HUDEP-2 (cell line): Measurements from ENCODE around the gene TFB2M.
"Not testable (repeated sequence)": the region's sequence is repeated elsewhere in the genome, so short reads cannot be mapped to it uniquely, and the experiment has no call there.

ENCODE experiments used
- DNase-seq, 76 experiments: peaks; one replicate each; lab custom pipeline; 2025; ENCODE audit not compliant: unreplicated experiment in 76 of 76; lab: John Stamatoyannopoulos, UW

Gene TFB2M, protein sequence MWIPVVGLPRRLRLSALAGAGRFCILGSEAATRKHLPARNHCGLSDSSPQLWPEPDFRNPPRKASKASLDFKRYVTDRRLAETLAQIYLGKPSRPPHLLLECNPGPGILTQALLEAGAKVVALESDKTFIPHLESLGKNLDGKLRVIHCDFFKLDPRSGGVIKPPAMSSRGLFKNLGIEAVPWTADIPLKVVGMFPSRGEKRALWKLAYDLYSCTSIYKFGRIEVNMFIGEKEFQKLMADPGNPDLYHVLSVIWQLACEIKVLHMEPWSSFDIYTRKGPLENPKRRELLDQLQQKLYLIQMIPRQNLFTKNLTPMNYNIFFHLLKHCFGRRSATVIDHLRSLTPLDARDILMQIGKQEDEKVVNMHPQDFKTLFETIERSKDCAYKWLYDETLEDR

DNA sequence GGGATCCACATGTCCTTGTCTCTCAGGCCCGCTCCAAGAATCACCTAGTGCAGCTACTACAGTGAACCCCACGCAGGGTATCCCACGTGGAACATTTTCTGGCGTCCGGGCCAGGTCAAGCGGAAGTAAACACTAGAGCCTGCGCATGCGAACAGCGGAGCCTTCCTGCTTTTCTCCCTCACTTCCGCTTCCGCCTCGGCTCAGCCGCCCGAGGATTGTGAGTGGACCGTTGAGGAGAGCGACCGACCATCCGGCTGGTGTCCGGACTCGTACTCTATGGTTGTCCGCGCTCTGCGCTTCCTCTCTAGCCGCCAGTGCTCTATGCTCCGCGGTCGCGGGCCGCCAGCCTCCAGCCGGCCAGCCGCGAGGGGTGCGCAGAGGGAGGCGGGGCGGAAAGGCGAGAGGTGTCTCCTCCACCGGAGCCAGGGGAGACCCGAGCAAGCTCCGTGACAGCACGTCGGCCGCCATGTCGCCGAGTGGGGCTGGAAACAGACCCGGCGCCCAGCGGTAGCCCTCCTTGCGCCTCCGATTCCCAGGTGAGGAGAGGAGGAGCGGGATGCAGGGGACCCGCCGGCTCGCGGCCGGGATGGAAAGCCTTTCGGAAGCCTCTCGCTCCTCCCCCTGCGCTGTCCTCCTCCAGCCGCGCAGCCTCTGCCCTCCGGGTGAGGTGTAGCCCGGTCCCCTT lies at the start of gene TFB2M, which contains the start of gene CNST:
Gene TFB2M (minus strand): TSS at position 134 of the 685 bp plus-strand sequence. CDS start 123 bp downstream, at position 11.
Gene CNST (plus strand): TSS at position 329 of the 685 bp plus-strand sequence. CDS start 25,107 bp downstream, outside the sequence.
- DNase-seq, result peak in 75 of 76 experiments; percentile 65 to 99 (median 96)

DNA sequence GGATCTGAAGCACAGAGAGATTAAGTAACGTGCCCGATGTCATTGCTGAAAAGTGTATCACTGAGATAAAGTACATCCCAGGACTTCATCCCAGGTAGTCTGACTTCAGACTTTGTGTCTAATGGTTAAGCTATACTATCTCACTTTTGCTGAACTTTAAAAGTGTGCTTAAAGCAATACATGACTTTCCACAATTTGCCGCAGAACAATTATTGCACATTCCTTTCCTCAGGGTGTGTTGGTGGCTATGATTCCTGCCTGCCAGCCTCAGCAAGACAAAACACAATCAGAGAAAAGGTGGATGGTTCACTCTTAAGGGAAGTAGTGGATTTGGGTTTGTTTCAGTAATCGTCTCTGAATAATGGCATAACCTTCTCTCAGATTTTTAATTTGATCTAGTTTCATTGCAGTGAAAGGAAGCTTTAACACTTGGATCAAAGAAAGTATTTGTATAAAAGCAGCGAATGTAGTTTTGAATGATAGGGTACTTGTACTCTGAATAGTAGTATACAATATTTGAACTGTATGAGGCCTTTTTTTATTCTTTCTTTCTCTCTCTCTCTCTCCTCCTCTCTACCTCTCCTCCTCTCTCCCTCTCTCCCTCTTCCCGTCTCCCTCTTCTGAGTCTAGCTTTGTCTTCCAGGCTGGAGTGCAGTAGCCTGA lies 47.2 kb upstream of the TFB2M start:
- DNase-seq, result no peak

DNA sequence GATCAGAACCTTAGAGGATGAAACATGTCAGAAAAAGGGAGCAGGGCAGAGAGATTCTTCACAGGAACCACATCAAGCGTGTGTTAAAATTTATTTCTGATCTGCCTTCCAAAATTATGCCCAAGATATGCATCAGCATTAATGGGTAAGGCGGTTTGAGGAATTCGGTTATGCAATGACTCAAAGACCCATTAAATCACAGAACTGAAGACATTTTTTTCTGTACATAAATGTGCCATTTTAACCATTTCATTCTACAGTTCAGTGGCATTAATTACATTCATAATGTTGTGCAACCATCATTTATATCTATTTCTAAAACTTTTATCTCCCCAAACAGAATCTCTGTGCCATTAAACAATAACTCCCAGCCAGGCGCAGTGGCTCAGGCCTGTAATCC lies 43.6 kb upstream of the TFB2M start:
- DNase-seq, result no peak

DNA sequence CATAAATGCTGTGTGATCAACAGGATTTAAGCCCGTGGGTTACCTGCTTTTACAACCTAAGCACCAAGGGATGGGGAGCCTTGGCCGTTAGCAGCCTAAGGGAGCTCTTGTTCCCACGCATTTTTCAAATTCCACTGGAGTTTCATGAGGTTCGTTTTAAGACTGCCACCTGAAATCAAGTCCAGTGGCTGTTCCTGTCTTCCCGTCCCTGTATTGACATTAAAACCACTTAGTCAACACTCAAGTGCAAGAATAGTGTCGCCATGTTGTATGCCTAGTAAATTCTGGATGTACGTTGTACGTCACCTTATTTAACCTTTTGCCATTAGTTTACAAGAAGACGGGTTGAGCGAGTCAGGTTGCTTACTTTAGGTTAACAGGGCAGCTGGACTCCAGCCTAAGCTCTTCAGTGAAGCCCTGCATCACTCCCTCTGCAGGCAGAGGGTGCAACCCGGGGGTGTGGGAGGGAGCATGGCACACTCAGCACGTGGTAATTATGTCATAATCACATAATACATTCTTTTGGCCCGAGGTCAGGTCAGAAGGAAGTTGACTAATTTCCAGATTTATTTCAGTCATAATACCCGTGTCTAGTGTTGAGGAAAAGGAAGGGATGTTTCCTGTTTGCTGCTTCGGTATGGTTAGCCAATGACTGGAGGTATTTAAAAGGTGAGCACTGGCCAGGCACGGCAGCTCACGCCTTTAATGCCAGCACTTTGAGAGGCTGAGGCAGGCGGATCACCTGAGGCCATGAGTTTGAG lies 42.7 kb upstream of the TFB2M start:
- DNase-seq, result peak in 24 of 76 experiments; percentile 1 to 35 (median 14)

DNA sequence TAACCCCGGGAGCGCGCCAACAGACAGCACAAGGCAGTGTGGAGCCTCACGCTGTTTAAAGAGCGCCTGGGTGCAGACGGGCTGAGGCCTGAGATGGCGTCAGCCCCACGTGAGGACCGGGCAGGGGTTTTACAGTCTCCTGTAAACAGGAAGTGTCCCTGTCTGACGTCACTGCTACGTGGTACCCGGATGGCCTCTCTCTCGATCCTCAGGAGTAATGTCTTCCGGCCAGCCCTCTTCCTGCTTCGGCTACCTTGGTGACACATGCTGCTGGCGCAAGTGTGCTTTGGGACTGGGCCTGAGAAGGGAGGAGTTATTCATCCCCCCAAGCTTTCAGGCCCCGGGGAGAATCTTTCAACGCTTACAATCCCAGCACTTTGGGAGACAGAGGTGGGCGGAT lies 41.4 kb upstream of the TFB2M start:
- no peak for DNase-seq

DNA sequence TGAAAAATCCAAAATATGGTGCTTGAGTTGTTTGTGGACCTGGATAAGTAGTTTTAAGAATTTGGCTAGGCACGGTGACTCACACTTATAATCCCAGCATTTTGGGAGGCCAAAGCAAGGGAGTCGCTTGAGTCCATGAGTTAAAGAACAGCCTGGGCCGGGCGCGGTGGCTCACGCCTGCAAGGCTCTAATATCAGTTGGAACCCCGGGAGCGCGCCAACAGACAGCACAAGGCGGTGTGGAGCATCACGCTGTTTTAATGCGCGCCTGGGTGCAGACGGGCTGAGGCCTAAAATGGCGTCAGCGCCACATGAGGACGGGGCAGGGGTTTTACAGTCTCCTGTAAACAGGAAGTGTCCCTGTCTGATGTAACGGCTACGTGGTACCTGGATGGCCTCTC lies 39.2 kb upstream of the TFB2M start:
- DNase-seq, result not testable (repeated sequence)

DNA sequence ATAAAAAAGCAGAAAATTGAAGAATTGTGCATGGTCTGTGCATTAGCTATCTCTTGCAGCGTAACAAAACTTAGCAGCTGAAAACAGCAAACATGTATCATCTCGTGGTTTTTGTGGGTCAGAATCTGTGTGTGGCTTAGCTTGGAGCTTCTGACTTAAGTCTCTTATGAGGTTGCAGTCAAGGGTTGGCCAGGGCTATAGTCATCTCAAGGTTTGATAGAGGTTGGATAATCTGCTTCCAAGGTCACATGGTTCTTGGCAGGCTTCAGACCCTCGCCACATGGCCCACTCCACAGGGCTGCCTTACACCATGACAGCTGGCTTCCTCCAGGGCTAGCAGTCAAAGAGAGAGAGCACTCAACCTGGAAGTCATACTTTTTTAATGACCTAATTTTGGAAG lies 36.1 kb upstream of the TFB2M start:
- no peak for DNase-seq

DNA sequence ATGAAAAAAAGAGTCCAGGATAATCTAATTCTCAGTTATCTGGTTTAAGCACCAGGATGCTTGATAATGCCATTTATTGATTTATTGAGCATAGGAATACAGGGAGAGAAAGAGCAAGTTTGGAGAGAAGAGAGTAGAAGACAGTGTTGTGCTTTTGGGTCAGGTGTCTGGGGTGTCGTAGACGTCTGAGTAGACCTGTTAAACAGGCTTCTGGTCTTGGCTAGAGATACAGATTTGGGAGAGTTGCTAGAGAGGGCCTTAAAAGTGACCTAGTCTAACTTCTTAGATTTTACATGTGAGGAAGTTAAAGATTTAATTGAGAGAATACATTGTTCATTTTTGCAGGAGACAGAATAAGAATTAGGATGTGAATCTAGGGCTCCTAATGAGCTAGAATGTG lies 34.5 kb upstream of the TFB2M start:
- DNase-seq, result no peak

DNA sequence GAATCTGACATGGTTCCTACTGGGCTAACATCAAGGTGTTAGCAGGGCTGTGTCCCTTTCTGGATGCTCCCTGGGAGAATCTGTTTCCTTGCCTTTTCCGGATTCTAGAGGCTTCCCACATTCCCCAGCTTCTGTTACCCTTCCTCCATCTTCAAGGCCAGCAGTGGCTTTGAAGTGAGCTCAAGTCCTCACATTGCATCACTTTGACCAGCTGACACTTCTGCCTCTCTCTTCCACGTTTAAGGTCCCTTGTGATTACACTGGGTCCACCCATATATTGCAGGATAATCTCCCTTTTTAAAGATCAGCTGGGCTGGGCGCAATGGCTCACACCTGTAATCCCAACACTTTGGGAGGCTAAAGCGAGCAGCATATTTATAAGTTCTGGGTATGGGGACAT lies 33.3 kb upstream of the TFB2M start:
- DNase-seq, result no peak

DNA sequence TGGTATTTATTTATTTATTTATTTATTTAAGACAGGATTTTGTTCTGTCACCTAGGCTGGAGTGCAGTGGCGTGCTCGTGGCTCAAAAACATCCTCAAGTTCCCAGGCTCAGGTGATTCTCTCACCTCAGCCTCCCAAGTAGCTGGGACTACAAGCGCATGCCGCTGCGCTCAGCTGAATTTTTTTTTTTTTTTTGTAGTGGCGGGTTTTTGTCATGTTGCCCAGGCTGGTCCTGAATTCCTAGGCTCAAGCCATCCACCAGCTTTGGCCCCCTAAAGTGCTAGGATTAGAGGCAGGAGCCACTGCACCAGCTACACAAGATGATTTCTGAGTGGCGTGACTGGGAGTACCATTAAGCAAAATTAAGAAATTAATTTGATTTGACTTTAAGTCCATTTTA lies 31.9 kb upstream of the TFB2M start:
- no peak for DNase-seq

DNA sequence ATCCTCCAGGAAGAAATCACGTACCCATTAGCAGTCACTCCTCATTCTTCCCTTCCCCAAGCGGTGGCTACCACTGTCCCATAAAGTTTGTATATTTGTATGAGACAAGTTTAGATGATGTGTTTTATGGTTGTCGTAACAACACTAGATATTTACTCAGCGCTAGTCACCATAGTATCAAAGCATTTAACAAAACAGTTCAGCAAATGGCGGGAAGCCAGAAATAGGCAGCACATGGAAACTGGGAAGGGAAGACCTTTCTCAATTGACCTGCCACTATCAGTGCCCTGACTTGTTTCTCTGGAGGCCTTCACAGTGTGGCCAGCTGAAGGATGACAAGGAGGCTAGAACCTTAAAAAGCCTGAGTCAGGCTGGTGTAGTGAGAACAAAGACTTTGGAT lies 31.3 kb upstream of the TFB2M start:
- DNase-seq, result peak in 1 of 76 experiments; percentile 11

DNA sequence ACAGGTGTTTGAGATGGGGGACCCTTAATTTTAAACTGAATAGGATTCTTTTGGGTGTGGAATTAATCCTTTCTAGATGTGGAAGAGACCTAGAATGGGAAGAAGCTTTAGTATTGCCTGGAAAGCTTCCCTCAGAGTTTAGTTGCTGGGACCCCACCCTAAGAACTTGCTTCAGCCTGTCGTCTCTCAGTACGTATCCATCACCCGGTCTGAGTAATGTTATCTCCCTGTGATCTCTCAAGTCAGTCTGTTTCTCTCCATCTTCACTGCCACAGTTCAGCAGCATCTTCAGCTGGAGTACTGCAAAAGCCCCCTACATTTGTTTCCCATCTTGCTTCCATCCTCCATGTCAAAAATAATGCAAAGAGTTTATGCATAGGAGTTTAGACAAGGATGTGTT lies 29.1 kb upstream of the TFB2M start:
- DNase-seq, result no peak

DNA sequence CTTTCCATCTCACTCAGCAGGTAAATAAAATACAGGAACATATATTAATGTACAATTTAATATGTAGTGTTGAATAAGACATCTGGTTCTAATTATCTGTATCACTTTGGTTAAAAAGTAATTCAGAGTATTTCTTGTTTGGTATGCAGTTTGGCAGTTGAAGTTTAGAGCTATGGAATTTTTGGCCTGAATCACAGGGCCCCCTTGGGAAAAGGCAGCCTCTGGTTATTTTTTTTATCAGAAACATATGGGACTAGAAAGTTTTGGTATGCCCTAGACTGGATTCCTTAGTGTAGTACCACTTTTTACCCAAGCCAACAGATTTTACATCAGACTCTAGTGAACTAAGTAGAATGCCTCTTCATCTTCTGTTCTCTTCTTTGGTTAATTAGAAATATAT lies 26.6 kb upstream of the TFB2M start:
- DNase-seq, result no peak

DNA sequence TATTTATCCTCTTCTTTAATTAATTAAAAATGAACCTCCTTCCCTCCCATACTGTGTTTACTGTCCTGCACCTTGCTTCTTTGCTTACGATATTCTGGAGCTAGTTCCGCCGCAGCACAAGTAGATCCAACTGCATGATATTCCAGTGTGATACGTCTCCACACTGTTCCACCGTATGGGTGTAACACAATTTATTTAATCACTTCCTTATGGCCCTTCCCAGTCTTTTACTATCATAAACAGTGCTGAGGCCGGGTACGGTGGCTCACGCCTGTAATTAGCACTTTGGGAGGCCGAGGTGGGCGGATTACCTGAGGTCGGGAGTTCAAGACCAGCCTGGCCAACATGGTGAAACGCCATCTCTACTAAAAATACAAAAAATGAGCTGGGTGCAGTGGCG lies 25.9 kb upstream of the TFB2M start:
- no peak for DNase-seq

DNA sequence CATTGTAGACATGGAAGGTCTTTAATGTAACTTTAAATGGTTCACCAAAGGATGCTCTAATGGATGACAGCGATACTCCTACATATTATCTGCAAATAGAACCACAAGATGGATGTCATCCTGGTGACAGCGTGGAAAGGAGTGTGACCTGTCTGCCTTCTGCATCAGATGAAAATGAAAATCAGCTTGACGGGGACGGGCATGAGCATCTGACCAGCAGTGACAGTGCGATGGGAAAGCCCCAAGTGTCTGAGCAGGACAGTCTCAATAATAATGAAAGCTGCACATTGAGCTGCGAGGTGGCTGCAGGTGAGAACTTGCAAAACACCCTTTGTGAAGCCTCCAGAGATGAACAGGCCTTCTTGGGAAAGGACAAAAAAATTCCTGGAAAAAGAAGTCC lies 25.4 kb upstream of the TFB2M start:
- DNase-seq, result no peak

DNA sequence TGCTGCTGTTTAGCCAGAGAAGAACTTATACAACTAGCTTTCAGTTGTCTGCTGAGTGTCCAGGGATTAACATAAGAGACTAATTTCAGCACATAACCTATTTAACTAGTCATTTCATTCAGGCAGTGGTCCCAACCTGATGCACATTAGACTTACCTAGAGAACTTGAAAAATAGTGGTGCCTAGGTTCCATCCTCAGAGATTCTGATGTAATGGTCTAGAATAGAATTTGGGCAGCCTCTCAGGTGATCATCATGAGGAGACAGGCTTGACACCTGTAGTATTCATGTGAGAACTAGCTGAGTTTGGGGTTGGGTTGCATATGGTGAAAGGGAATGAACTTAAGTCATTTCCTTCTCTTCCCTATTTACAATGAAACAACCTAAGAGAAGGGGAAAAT lies 25.0 kb upstream of the TFB2M start:
- DNase-seq, result no peak

DNA sequence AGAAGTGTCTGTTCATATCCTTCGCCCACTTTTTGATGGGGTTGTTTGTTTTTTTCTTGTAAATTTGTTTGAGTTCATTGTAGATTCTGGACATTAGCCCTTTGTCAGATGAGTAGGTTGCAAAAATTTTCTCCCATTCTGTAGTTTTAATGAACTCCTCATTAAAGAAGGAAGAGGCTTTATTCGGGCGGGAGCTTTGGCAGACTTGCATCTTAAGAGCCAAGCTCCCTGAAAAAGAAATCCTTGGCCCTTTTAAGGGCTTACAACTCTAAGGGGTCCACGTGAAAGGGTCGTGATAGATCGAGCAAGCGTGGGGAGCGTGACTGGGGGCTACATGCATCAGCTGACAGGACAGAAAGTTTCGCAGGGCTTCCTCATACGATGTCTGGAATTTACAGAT lies 23.9 kb upstream of the TFB2M start:
- not testable (repeated sequence) for DNase-seq

DNA sequence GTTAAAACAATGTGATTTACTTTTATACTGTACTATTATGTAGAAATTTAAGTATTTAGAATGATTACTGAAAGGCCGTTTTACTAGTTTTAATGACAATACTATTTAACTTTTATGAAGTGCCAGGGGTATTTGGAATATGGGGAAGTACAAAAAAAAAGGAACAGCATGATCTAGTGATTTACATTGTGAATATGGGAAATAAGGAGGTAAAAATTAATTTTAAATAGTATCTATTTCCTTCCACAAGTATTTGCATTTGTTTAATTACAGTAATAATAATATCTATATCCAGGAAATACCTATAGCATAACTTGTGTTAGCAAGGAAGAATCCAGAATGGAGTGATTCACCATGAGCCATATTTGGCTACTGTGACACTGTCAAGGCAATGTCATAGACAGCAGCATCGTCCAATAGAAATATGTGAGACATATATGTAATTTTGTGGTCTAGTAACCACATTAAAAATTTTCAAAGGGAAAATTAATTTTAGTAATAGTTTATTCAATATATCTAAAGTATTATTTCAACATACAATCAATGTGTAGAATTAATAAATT lies 22.2 kb upstream of the TFB2M start:
- no peak for DNase-seq

DNA sequence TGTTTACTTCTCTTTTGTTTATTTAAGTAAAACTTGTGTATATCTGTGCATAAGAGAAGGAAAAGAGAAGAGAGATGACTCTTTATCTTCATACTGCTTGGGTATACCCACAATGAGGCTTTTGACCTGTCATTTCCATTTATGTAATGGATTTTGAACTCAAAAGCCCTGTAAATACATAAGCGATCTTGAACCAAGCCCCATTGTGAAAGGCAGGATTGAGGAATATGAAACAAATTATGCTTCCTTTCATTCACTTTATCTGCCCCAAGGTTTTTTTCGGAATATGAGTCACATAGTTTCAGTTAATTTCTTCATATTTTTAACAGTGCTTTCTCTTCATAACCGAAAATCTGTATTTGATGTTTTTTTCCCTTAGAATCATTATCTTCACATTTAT lies 21.5 kb upstream of the TFB2M start:
- DNase-seq, result no peak

DNA sequence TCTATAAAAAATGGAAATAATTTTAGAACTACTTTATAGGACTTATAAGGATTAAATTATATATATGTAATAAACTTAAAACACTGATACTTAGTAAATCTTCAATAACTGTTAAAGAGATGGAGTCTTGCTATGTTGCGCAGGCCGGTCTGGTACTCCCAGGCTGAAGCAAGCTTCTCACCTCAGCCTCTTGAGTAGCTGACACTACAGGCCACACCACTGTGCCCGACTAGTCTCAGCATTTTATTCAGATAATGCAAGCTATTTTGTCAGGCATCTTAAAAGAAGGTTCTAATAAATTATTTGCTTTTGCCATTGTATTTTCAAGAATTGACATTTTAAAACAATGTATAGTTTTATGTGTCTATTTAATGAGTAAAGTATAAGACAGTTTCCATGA lies 21.0 kb upstream of the TFB2M start:
- DNase-seq, result no peak
